T-helper 1 cell (primary cell): ENCODE data around the gene FICD.
A peak's percentile ranks its signal among the peaks of the same experiment; 100 is the strongest.

ENCODE experiments used
- DNase-seq, 5 donors: peaks; one replicate each; pipeline ENCODE4 v3.0.0-alpha.2; 2012 to 2020

FICD gene

DNA sequence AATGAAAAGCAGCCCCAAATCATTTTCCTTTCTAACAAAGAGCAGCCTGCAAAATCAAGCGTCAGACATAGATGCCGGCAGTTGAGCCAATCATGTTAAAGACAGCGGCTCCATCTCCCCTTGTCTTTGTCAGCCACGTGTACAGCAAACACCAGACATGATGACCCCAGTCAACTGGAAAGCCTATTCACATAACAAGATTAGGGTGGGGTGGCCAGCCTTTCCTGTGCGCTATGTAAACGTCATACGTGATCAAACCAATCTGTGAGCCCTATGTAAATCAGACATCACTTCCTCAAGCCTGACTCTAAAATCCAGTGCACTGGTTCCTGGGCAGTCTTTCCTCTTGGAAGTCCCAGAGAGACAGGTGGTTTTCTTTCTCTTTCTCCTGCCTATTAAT is 9.9 kb upstream of the FICD start:
- no peak for DNase-seq

DNA sequence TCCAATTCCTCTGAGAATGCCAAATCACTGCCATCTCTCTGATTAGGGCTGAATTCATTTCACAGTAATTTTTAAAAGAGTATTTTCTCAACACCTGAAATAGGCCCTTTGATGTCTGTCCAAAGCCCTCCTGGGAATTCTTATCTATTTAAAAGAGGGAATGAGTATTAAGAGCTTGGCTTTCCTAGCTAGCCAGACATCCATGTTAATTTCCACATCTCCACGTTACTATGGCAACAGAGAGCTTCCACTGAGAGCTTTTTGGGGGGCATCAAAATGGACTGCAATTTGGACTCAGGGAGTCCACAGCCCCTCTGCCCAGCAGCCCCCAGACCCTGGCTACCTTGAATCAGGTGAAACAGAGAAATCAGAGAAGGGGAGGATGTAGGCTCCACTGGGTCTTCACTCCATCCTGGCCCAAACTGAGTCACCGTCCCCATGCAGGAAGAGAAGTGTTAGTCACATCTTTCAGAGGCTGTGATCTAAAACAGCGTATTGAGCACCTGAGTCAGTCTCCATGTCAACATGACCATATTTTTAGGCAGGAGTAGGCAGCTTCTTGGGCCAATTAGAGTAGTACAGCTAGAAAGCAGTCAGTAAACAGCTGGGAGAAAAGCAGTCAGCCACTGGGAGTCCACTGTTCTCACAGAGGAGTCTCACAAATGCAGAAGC is 7.0 kb upstream of the FICD start:
- DNase-seq: no peak

DNA sequence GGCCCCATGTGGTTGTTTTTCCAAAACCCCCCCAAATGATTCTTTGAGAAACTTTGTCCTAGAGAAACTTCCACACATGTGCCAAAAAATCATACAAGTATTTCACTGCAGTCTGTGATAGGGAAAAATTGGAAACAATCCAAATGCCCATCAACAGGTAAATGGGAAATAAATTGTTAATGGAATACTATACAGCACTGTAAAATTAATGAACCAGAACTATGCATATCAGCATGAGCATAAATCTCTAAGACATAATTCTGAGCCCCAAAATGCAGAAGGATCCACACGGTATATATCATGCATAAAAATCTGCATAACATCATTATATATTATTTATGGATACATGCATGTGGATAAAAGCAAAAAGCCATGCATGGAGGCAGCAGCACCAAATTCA is 5.3 kb upstream of the FICD start:
- DNase-seq: no peak

- no peak for DNase-seq
Observed at GRCh38 chr12:108510836-108511235, 4.2 kb upstream of the FICD start.

DNA sequence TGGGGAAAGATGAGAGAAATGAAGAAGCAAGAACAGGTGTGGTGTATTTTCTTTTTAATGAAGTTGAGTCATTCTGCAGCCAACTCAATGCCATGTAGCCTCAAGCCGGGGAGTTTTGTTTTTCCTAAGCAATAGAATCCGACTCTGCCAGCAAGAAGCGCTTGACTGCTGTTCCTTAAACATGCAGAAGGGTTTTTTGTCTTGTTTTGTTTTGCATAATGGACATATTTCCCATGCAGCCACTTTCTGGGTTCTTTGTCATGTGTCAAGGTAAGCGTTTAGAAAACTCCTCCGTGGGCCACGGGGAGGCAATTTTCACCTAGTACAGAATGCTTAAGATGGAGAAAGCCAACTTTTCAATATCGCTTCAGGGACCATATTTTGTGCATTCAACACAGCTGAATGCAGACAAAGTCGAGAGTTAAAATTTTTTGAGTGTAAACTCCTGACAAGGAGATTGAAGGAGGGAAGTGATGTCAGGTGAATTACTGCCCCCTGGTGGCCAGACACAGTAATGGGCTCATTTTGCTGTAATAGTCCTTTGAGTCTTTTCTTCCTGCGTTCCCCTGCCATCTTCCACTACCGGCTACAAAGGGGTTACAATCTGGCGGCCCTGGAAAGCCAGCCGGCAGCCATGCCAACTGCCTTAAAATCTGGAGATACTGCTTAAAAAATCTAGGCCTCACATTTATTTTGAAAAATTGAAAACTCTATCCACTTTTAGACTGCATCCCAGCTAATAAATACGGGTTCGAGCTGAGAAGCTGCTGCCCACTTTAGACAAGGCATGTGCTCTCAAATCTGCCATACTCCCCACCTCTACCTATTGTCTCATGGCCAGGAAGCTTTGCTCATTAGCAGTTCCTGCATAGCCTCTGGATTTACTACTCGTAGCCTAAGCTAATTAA is 3.2 kb upstream of the FICD start:
- peak; percentile 50 to 76 (median 64) for DNase-seq

GRCh38 chr12:108514468-108514972 is 557 bp upstream of the FICD start:
- DNase-seq: no peak

- DNase-seq: peak in 1 of 5 donors; percentile 11
Observed at GRCh38 chr12:108515916-108516315, 839 bp downstream of the FICD start.

DNA sequence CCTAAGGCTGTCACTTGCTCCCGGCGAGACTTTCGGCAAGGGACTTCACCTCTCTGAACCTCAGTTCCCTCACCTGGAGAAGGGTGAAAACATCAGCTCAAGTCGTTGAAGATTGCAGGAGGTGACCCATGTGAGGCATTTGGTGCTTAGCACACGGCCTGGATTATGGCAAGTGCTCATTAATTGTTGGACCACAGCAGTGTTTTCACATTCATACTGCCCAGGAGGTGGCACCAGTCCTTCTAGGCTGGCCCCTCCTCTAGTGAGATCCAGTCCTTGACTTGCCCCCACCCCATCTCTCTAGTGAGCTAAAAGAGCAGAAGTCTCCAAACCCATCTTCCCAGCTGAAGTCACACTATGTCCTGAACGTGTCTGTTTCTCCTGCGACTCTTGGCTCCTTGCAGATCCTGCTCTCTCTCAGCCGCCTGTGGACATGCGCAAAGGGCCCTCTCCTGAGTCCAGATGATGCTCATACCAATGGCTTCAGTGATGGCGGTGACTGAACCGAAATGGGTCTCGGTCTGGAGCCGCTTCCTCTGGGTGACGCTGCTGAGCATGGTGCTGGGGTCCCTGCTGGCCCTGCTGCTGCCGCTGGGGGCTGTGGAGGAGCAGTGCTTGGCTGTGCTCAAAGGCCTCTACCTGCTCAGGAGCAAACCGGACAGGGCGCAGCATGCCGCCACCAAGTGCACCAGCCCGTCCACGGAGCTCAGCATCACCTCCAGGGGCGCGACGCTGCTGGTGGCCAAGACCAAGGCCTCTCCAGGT is 1.6 kb downstream of the FICD start:
- no peak for DNase-seq

- no peak for DNase-seq
Observed at GRCh38 chr12:108517288-108518100, 2.4 kb downstream of the FICD start.

DNA sequence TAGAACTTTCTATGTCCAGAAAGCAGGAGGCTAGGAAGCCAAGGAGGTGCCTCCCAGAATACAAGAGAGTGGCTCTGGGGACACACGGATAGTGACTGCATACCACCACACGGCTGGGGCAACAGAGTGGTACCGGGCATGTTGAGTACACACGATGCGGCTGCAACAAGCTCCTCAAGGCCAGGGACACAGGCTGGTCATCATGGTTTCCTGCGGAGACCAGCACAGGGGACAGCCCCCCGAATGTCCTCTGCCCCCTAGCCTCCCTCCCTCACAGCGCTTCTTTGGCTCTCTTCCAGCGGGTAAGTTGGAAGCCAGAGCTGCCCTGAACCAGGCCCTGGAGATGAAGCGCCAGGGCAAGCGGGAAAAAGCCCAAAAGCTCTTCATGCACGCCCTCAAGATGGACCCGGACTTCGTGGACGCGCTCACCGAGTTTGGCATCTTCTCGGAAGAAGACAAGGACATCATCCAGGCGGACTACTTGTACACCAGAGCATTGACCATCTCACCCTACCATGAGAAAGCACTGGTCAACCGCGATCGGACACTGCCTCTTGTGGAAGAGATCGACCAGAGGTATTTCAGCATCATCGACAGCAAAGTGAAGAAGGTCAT is 3.1 kb downstream of the FICD start:
- no peak for DNase-seq

DNA sequence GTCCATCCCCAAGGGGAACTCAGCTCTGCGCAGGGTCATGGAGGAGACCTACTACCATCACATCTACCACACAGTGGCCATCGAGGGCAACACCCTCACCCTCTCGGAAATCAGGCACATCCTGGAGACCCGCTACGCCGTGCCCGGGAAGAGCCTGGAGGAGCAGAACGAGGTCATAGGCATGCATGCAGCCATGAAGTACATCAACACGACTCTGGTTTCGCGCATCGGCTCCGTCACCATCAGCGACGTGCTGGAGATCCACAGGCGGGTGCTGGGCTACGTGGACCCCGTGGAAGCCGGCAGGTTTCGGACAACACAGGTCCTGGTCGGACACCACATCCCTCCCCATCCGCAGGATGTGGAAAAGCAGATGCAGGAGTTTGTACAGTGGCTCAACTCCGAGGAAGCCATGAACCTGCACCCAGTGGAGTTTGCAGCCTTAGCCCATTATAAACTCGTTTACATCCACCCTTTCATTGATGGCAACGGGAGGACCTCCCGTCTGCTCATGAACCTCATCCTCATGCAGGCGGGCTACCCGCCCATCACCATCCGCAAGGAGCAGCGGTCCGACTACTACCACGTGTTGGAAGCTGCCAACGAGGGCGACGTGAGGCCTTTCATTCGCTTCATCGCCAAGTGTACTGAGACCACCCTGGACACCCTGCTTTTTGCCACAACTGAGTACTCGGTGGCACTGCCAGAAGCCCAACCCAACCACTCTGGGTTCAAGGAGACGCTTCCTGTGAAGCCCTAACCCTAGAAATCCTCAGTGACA is 3.8 kb downstream of the FICD start:
- DNase-seq: no peak

DNA sequence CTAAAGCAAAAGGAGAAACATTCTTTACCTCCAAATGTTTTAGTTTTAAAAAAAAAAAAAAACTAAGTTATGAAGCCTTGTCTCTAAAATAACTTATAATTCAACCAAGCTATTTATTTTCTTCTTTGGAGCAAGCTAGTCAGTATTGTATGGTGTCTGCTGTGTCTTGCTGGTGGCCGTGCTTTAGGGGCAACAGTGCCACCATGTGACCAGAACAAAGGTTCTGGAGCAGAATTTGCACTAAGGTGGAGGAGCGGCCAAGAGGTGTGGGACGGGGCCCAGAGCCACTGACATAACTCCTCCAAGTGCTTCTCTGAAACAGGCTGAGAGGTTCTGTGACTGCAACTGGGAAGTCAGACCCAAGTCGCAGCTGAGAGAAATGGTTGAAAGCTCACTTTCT is 4.5 kb downstream of the FICD start:
- no peak for DNase-seq

DNA sequence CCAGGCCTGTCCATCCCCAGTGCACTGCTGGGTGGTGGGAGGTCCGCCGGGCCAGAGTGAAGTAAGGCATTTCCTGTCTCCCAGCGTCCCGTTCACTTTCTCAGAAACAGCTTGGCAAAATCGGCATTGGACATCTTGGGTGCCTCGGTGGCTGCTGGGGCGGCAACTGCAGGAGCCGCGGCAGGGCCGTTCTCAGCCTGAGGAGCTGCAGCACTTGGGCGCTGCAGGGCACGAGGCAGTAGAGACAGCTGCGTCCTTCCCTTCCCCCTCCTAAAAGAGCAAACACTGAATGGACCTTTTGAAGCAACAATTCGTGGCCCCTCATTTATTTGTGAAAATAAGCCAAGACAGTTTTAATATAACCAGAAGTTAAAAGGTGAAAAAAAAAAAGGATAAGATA is 8.3 kb downstream of the FICD start:
- DNase-seq: no peak

GRCh38 chr12:108525681-108526080 is 10.6 kb downstream of the FICD start:
- DNase-seq: no peak

- DNase-seq: no peak
Observed at GRCh38 chr12:108526482-108527165, 11.5 kb downstream of the FICD start.

DNA sequence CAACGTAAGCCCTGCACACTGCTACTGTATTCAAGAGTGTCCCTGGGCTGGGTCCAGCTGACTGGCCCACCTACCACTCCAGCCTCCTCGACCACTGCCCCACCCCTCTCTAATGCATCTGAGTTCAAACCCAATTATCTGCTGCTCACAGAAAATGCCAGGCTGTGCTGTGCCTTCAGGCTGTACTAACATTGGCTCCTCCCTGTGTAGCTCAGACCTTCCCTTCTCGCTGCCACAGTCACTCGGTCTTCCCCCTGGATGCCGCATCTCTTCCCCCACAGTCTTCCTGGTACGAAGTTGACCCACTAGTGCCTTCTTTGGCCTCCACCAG is 12.1 kb downstream of the FICD start:
- DNase-seq: no peak

DNA sequence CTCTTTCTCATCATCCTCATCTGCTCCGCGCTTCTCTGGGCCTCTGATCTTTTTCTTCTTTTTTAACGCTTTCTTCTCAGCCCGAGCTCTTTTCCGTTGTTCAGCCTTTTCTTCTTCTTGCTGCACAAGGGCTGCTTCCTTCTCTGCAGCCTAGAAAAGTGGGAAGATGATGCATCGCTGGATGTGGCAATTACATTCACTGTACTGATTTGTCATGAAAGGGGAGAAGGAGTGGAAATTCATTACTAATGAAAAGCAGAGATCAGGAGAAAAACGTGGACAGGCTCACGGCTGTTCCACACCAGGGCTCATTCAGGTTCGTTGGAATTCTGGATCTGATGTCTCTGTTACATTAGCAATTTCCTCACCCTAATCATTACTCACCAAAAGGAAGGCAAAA is 15.1 kb downstream of the FICD start:
- DNase-seq: no peak

GRCh38 chr12:108531929-108532848 is 17.1 kb downstream of the FICD start:
- DNase-seq: no peak

DNA sequence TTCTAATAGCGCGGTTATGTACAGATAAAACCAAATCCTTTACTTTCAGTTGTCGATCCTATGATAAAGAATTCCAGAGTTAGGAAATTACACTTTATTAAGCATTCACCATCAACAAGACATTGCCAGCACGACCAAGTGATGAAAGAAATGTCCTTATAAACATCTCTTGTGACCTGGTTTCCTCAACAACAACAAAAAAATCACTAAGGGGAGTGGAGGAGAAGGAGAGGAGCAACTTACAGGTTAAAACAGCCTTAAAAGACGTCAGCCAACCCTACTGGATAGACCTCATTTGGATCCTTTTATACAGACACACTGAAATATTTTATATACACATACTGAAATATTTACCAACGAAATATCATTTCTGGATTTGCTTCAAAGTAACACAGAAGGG is 23.1 kb downstream of the FICD start:
- no peak for DNase-seq
